ENCODE measurements around the gene JAKMIP2. TPM values are rescaled to one million over a fixed set of nuclear protein-coding genes. Genes with fewer than 3 reads are reported as not detected.
"Not testable (repeated sequence)": the region's sequence is repeated elsewhere in the genome, so short reads cannot be mapped to it uniquely, and the experiment has no call there.

The JAKMIP2 gene
- polyA plus RNA-seq, 3 donors from 2014 or later = 1.5 to 18.4 (median 5.4) TPM

DNA sequence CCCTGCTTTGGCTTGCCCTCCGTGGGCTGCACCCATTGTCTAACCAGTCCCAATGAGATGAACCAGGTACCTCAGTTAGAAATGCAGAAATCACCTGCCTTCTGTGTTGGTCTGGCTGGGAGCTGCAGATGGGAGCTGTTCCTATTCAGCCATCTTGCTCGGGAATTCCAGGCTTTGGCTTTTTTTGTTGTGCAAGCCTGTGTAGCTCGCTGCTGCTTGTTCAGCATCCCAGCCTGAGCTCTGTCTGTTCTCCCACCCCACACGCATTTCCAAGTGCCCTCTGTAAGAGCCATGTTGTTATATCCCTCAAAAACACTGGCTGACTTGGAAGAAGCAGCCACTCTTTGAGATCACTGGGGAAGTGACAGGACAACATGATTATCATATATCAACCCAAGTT lies 171.0 kb downstream of the JAKMIP2 start:
- Mint-ChIP-seq H3K36me3 (peaks cover 36 to 62% (median 58%) of the 10 kb centered on the region in 3 donors), H3K27ac (no peak overlapping the region), H3K9me3 (no peaks in the 10 kb centered on the region), H3K4me3 (no peak overlapping the region), H3K4me1 (no peaks in the 10 kb centered on the region), H3K27me3 (ENCODE audit: low read depth in 3 of 3) (no peaks in the 10 kb centered on the region)
- DNase-seq = no peak

DNA sequence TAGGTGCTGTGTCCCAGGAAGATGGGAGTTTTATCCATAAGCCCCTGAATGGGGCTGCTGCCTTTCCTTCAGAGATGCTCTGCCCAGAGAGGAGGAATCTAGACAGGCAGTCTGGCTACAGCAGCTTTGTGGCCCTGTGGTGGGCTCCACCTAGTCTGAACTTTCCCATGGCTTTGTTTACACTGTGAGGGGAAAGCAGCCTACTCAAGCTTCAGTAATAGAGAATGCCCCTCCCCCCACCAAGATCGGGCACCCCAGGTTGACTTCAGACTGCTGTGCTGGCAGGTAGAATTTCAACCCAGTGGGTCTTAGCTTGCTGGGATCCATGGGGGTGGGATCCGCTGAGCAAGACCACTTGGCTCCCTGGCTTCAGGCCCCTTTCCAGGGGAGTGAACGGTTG lies 171.7 kb downstream of the JAKMIP2 start:
- no peak for DNase-seq
- Mint-ChIP-seq H3K4me3 (no peak overlapping the region), H3K36me3 (peaks cover 31 to 62% (median 57%) of the 10 kb centered on the region in 3 donors), H3K4me1 (no peaks in the 10 kb centered on the region), H3K9me3 (no peaks in the 10 kb centered on the region), H3K27me3 (ENCODE audit: low read depth in 3 of 3) (no peaks in the 10 kb centered on the region), H3K27ac (no peak overlapping the region)

DNA sequence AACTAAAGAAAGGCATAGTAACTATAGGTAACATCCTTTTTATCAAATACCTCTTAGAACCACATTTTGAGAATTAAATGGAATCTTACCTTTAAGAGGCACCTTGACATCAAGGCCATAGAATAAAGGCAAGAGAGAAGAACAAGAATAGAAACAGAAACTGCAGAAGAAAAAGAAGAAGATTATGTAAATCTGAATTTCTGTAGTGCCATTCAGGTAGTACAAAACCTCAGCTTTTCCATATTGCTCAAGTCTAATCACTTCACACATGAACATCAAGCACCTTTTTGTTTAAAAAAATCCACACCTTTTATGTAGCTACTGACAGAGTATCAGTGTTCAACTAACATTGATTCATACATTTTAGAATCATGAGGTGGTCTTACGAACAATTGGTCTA lies 180.9 kb downstream of the JAKMIP2 start:
- H3K4me1 Mint-ChIP-seq = no peaks in the 10 kb centered on the region
- no peaks in the 10 kb centered on the region for H3K9me3 Mint-ChIP-seq
- H3K4me3 Mint-ChIP-seq = no peak overlapping the region
- no peaks in the 10 kb centered on the region for H3K27me3 Mint-ChIP-seq (ENCODE audit: low read depth in 3 of 3)
- no peak for DNase-seq
- H3K36me3 Mint-ChIP-seq = peaks cover 16 to 34% (median 21%) of the 10 kb centered on the region in 3 donors
- peak overlapping the region in 1 of 6 donors; percentile 34 for H3K27ac Mint-ChIP-seq

DNA sequence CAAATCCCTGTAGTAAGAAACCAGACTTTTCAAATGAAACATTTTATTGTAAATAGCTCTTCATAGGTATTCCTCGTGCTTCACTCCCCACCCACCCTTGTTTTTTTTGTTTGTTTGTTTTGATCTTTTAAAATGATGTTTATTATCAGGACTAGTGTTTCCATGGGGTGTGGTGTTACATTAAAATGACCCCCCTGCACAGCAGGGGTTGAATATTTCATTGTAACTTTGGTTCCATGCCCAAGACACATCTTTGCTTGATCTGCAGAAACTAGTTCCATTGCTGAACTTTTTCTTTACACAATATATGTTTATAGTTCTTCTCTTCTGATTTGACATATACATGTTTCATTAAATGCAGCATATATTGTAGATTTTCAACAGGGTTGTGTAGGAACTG lies 191.4 kb downstream of the JAKMIP2 start:
- Mint-ChIP-seq H3K4me3 (no peak overlapping the region), H3K36me3 (peaks cover 22 to 34% (median 33%) of the 10 kb centered on the region in 3 donors), H3K9me3 (peaks cover 0 to 2% (median 0%) of the 10 kb centered on the region in 6 donors), H3K4me1 (no peaks in the 10 kb centered on the region), H3K27me3 (ENCODE audit: low read depth in 3 of 3) (no peaks in the 10 kb centered on the region), H3K27ac (peak overlapping the region in 2 of 6 donors; percentile 1 to 52)
- no peak for DNase-seq

DNA sequence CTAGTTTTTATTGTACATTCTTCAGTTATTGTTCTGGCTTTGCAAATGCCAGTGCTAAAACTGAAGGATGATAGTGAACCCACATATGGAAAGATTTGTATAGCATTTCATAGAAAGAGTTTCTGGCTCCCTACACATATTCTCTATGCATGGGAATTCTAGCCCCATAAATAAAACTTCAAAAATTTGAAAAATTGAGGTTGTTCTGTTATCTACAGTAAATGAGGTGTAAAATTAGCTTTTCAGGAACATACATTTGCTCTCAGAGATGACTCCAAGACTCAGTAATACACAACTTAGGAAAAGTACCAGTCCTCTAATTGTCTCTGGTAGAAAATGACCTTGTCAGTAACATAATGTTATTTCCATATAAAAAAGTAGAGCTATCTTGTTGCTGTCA lies 192.4 kb downstream of the JAKMIP2 start:
- H3K36me3 Mint-ChIP-seq = peaks cover 15 to 27% (median 27%) of the 10 kb centered on the region in 3 donors
- no peak for DNase-seq
- no peaks in the 10 kb centered on the region for H3K27me3 Mint-ChIP-seq (ENCODE audit: low read depth in 3 of 3)
- H3K9me3 Mint-ChIP-seq = no peaks in the 10 kb centered on the region
- no peak overlapping the region for H3K27ac Mint-ChIP-seq
- no peak overlapping the region for H3K4me3 Mint-ChIP-seq
- H3K4me1 Mint-ChIP-seq = no peaks in the 10 kb centered on the region

DNA sequence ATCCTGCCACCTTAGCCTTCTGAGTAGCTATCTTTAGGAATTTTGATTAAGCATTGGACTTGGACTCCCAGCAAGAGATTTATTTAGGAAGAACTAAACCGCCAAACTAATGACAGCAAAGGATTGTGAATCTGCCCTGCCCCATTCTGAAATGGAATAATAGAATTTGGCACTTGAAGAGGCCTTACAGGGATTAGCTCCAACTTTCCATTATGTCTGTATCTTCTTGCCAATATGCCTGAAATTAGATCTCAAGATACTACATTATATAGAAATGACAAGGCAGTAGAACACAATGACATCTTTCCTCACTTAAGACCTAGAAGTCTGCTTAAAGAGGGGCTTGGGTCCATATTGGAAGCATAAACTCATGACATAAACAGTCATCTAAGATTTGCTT lies 195.7 kb downstream of the JAKMIP2 start:
- Mint-ChIP-seq H3K4me1 (no peaks in the 10 kb centered on the region), H3K27me3 (ENCODE audit: low read depth in 3 of 3) (peaks cover 0 to 2% (median 0%) of the 10 kb centered on the region in 3 donors), H3K9me3 (no peaks in the 10 kb centered on the region), H3K4me3 (no peak overlapping the region), H3K27ac (no peak overlapping the region), H3K36me3 (peaks cover 7 to 13% (median 11%) of the 10 kb centered on the region in 3 donors)
- no peak for DNase-seq

DNA sequence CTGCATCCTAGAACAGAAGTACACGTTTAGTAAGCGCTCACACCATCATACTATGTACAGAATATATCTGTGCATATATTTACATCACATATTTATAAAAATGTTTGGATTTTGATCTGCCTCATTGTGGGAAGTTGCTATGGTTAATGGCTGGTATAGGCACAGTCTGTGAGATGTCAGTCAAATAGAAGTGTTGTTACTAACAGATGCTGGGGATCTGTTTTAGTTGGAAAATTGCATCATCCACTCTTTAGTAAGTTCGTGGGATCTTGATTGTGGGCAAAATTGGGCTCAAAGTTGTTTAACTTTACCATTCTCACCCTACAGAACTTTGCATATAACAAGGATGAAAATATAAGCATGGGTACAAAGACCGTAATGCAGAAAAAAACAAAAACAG lies 196.3 kb downstream of the JAKMIP2 start:
- peaks cover 0 to 2% (median 0%) of the 10 kb centered on the region in 3 donors for H3K27me3 Mint-ChIP-seq (ENCODE audit: low read depth in 3 of 3)
- no peak for DNase-seq
- H3K36me3 Mint-ChIP-seq = peaks cover 5 to 8% (median 8%) of the 10 kb centered on the region in 3 donors
- H3K4me1 Mint-ChIP-seq = no peaks in the 10 kb centered on the region
- no peak overlapping the region for H3K4me3 Mint-ChIP-seq
- peaks cover 0 to 1% (median 0%) of the 10 kb centered on the region in 6 donors for H3K9me3 Mint-ChIP-seq
- H3K27ac Mint-ChIP-seq = no peak overlapping the region

DNA sequence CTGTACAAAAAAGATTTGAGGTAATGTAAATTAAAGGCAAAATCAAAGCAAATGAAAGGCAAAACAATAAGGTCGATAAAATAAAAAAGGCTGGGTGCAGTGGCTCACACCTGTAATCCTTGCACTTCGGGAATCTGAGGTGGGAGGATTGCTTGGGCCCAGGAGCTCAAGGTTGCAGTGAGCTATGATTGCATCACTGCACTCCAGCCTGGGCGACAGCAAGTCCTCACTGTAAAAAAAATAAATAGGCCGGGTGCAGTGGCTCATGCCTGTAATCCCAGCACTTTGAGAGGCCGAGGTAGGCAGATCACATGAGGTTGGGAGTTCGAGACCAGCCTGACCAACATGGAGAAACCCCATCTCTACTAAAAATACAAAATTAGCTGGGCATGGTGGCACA lies 200.3 kb downstream of the JAKMIP2 start:
- not testable (repeated sequence) for H3K27ac Mint-ChIP-seq; H3K36me3 Mint-ChIP-seq; H3K27me3 Mint-ChIP-seq (ENCODE audit: low read depth in 3 of 3); H3K4me3 Mint-ChIP-seq; H3K4me1 Mint-ChIP-seq; DNase-seq
- peaks cover 0 to 18% (median 12%) of the 10 kb centered on the region in 6 donors for H3K9me3 Mint-ChIP-seq

DNA sequence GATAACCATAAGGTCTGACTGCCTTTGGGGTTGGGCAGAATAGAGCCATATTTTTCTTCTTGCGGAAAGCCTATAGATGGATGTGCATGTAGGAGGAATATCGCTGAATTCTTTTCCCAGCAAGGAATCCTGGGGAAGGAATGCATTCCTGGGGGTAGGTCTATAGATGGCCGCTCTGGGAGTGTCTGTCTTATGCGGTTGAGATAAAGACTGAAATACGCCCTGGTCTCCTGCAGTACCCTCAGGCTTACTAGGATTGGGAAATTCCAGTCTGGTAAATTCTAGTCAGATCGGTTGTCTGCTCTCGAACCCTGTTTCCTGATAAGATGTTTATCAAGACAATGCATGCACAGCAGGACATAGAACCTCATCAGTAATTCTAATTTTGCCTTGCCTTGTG lies 202.1 kb downstream of the JAKMIP2 start:
- H3K4me3 Mint-ChIP-seq; H3K36me3 Mint-ChIP-seq; DNase-seq; H3K27ac Mint-ChIP-seq; H3K4me1 Mint-ChIP-seq; H3K27me3 Mint-ChIP-seq (ENCODE audit: low read depth in 3 of 3): not testable (repeated sequence)
- peaks cover 0 to 18% (median 12%) of the 10 kb centered on the region in 6 donors for H3K9me3 Mint-ChIP-seq

DNA sequence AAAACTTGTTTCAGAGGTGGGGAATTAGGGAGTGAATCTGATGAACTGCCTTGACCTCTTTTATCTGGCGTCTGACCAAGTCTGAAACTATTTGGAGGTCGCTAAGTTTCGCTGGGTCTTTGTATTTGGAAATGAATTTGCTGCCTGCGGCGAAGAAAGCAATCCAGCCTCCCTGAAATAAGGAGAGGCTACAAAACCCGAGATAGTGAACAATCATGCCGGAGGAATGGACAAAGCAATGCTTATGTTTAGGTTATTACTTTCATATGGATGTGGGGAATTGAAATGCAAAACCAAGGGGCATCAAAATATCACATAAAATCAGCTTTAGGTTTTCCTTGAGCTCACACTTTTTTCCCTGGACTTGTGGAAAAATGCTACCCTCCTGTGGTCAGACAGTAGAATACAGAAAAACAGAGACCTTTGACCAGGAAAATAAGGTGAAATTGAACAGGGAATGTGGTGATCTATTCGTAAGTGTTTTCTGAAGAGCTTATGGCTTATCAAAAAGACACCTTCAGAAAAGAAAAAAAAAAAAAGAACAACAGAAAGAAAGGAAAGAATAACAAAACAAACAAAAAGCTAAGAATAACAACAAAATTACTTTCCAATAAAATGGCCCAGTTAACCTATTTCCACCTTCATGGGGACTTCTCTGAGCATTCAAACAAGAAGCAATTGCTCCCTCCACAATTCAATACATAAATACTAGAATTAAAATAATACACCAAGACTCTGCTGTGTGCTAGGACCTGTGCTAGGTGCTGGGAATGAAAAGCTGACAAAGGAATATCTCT lies 204.1 kb downstream of the JAKMIP2 start:
- H3K27ac Mint-ChIP-seq = no peak overlapping the region
- peaks cover 2 to 3% (median 2%) of the 10 kb centered on the region in 3 donors for H3K27me3 Mint-ChIP-seq (ENCODE audit: low read depth in 3 of 3)
- H3K4me3 Mint-ChIP-seq = no peak overlapping the region
- no peaks in the 10 kb centered on the region for H3K36me3 Mint-ChIP-seq
- H3K9me3 Mint-ChIP-seq = peaks cover 0 to 18% (median 12%) of the 10 kb centered on the region in 6 donors
- H3K4me1 Mint-ChIP-seq = no peaks in the 10 kb centered on the region
- no peak for DNase-seq

DNA sequence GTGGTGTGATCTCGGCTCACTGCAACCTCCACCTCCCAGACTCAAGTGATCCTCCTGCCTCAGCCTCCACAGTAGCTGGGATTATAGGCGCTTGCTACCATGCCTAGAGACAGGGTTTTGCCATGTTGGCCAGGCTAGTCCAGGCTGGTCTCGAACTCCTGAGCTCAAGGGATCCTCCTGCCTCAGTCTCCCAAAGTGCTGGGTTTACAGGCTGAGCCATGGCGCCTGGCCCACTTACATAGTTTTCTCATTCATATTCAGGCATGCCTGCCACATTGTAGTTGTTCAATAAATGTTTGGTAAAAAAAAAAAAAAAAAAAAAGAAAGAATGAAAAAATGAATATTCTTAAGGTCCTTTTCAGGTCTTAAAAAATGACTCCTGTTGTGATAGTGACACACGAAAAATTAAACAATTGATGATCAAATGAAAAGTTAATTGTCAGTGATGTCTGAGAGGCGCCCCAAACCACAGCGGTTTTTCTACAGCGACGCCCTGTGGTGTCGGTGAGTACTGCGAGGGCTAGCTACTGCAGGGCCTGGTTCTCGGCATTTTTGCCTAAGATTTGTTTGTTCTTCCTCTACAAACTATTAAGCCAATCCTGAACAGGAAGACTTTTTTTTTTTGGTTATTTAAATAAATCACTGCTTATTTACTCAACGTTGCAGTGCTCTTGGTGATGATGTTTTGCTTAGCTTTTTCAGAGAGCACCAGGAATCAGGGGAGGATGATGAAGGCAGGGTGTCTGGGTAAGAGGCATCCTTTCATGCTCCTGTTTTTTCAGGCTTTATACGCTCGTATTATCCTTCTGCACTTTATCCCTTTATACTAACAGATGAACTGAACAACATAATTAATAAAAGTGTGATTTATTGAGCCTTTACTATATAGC lies 205.6 kb downstream of the JAKMIP2 start:
- H3K4me1 Mint-ChIP-seq = no peaks in the 10 kb centered on the region
- no peak overlapping the region for H3K27ac Mint-ChIP-seq
- H3K9me3 Mint-ChIP-seq = peaks cover 0 to 18% (median 12%) of the 10 kb centered on the region in 6 donors
- H3K36me3 Mint-ChIP-seq = no peaks in the 10 kb centered on the region
- peak in 2 of 3 donors; percentile 1 to 14 for DNase-seq
- no peak overlapping the region for H3K4me3 Mint-ChIP-seq
- peaks cover 2 to 3% (median 2%) of the 10 kb centered on the region in 3 donors for H3K27me3 Mint-ChIP-seq (ENCODE audit: low read depth in 3 of 3)

DNA sequence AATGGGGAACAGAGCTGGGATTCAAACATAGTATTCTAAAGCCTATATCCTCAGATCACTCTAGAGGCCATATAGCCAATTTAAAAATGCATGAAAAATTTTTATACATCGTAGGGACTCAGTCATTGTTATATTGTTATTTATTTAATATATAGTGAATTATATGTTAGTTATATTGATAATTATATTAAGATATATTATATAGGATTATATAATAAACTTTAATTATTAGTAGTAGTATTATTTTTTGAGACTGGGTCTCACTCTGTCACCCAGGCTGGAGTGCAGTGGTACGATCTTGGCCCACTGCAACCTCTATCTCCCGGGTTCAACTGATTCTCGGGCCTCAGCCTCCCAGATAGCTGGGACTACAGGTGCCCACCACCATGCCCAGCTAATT lies 206.9 kb downstream of the JAKMIP2 start:
- Mint-ChIP-seq H3K27ac (no peak overlapping the region), H3K4me1 (no peaks in the 10 kb centered on the region), H3K36me3 (no peaks in the 10 kb centered on the region), H3K27me3 (ENCODE audit: low read depth in 3 of 3) (peaks cover under 1 to 3% (median 2%) of the 10 kb centered on the region in 3 donors), H3K9me3 (peaks cover 0 to 11% (median 9%) of the 10 kb centered on the region in 6 donors), H3K4me3 (no peak overlapping the region)
- no peak for DNase-seq

DNA sequence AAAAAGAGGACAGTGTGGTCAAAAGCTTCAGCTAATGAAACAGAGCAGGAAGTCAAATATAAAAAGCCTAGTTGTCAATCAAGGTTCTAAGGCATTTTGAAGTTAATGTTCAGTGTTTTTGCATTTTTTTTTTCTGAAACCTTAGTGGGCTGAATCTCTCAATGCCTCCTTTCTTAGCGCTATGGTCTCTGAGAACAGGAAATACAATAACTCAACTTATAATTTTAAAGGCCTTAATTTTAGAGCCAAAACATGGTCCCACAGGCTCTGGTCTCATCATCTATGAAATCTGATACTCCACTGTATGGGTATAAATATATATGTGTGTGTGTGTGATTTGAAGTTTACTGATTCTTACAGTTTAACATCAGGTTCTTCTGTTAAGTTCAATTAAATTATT lies 209.3 kb downstream of the JAKMIP2 start:
- Mint-ChIP-seq H3K27ac (no peak overlapping the region), H3K36me3 (no peaks in the 10 kb centered on the region), H3K4me1 (no peaks in the 10 kb centered on the region), H3K9me3 (no peaks in the 10 kb centered on the region), H3K27me3 (ENCODE audit: low read depth in 3 of 3) (peaks cover 0 to 3% (median 3%) of the 10 kb centered on the region in 3 donors), H3K4me3 (no peak overlapping the region)
- no peak for DNase-seq

All from immature natural killer cell (primary cell).